HS-5 (cell line): Measurements from ENCODE around the gene RRN3.
"Not testable (repeated sequence)": the region's sequence is repeated elsewhere in the genome, so short reads cannot be mapped to it uniquely, and the experiment has no call there.

Experiments
- DNase-seq: peaks from one replicate; pipeline ENCODE4 v3.0.0-alpha.2; 2012; ENCODE audit warnings: low read depth

RRN3 gene

DNA sequence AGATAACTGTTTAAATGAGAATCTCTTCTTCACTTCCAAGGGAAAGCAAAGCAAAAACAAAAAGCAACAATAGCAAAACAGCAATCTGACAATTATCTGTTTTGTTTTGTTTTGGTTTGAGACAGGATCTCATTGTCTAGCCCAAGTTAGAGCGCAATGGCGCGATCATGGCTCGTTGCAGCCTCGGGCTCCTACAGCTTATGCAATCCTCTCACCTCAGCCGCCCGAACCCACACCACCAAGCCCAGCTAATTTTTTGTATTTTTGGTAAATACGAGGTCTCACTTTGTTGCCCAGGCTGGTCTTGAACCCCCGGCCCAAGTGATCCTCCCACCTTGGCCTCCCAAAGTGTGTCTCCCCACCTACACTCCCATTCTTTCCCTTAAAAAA, 2.5 kb upstream of the RRN3 start:
- DNase-seq = not testable (repeated sequence)

DNA sequence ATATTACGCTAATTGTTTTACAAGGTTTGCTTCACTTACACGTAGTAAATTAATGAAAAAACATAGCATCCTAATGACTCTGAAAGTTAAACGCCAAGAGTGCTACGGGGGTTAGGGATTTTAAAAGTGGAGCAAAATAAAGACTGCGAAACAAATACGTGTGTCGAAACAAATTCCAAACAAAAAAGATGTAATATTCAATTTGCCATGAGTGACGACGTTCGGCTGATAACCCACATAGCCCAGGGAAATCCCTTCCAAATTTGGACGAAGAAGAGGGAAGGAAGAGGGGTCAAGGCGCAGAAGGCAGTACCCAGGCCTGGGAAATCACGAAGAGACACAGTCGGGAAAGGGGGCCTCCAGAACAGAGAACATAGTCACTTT, 509 bp downstream of the RRN3 start:
- DNase-seq = not testable (repeated sequence)

DNA sequence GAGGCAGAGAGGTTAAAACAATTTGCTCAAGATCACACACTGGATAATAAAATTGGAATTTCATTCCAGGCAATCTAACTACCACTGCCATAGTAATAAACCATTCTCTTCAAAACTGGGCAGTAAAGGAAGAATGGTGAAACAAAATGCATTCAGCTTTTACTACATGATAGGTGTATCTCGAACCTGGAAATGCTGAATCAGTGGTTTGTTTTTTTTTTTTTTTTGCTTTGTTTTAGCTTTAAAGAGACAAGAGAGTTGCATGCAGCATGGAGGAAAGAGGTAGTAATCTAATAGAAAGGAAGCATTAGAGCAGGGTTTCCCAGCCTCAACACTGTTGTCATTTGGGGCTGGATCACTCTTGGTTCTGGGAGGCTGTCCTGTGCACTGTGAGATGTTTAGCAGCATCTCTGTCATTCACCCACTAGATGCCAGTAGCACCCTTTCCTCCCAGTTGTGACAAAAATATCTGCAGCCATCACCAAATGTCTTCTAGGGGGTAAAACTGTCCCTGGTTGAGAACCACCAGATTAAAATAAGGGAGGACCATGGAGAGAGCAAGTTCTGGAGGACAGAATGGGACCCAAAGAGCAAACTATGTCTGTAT, 3.3 kb downstream of the RRN3 start:
- DNase-seq = not testable (repeated sequence)

DNA sequence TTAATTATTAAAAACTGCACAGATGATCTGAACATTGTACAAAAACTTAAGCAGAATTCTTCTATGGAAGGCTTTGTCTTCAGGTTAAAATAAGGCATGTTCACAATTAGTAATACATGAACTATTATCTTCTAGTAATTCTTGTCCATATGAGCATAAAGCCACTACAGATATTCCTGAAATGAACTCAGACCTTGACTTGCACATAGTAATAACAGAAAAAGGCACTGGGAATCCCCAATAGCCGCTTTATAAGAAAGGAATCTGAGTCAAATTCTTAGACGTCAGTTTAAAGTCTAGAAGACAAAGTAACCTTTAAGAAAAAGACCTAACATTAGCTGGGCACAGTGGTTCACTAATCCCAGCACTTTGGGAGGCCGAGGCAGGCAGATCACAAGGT, 11.3 kb downstream of the RRN3 start:
- not testable (repeated sequence) for DNase-seq

DNA sequence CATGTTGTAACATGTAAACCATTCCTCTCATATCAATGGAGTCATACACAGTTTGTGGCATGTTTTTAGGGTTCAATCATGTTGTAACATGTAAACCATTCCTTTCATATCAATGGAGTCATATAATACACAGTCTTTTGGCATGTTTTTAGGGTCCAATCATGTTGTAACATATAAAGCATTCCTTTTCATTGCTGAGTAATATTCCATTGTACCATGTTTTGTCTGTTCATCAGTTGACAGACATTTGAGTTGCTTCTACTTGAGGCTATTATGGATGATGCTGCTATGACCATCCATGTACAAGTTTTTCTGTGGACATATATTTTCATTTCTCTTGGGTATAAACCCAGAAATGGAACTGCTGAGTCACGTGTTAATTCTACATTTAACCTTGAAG, 13.2 kb downstream of the RRN3 start:
- DNase-seq = not testable (repeated sequence)

DNA sequence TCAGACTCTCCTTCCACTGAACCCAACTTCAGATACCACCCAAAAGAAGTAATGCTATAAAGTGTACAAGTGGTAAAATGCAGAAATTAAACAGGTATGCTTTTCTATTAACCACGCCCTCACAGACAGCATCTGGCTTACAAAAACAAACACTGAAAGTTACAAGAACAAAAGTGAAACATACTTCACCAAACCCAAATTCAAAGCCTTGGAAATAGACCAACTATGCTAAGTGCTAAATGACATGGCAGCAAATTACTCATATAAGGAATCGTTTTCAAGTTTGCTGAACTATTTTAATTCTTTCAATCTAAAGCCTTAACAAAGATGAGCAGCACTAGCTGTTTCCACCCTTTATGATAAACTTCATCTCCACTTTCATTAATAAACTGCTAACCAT, 17.9 kb downstream of the RRN3 start:
- not testable (repeated sequence) for DNase-seq

DNA sequence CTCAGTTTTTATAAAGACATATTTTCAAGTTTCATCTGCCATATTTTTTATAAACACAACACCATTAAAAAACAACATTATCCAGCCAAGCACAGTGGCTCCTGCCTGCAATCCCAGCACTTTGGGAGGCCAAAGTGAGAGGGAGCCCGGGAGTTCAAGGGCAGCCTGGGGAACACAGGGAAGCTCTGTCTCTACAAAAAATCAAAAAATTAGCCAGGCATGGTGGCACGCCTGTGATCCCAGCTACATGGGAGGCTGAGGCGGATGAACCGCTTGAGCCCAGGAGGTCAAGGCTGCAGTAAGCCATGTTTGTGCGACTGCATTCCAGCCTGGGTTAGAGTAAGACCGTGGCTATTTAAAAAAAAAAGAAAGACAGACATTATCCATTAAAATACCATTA, 21.0 kb downstream of the RRN3 start:
- no peak for DNase-seq

DNA sequence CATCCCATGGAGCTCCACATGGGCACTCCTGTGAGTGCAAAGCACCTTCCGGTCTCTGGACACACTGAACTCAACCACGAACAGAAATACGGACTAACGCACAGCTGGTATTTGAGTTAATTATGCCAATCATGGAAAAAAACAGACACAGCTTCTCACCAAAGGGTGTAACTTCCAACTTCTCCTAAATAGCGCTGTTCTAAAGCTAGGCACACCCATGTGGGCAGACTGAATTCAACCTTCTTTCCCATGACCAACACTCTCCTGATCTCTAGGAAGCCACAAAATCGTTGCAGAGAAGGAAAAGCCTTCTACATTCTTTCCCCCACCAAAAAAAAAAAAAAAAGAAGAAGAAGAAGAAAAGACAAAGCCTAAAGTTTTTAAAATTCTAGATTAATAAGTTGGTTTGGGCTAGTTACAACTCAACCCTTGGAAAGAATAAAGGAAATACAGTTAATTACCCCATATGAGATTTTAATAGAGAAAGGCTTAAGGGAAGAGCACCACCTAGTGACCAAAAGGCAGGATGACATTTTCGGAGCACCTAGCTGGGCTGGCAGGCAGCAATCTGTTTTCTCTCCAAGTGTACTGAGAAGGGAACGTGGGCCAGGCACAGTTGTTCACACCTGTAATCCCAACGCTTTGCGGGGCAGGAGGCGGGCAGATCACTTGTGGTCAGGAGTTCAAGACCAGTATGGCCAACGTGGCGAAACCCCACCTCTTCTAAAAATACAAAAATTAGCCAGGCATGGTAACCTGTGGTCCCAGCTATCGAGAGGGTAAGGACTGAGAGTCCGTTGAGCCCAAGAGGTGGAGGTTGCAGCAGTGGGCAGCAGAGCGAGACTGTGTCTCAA, 21.9 kb downstream of the RRN3 start:
- not testable (repeated sequence) for DNase-seq

DNA sequence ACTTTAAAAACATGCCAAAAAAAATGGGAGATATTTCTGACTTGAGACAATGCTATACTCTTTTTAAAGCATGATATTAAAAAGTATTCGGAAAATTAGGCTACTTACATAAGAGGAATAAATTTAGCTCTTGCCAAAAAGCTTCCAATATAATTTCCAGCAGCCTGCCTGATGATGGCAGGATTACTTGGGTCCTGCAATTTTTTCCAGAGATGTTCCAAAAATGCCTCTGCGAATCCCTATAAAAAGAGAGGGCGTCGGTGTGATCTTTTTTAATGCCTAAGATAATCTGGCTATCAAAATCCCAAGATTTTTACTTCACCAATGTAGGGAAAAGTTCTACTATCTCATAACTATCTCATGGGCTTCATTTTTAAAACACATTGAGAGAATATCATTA, 23.1 kb downstream of the RRN3 start:
- DNase-seq = not testable (repeated sequence)

DNA sequence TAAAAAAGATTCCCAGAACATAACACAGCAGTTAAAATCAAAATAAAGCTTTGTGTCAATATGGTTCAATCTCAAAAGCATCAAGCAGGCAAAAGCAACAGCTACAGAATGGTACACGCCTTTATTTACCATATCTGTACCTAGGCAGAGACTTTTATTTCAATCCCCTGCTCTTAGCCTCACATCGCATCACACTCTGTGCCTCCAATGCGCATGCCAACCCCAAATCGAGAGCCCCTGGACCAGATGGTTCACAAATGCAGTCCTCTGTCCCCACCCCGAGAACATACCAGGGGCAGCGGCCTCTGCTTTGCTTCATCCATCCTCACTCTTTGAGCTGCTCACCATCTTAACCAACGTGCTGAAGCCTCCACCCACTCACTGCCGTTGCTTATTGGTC, 27.4 kb downstream of the RRN3 start:
- DNase-seq = not testable (repeated sequence)

DNA sequence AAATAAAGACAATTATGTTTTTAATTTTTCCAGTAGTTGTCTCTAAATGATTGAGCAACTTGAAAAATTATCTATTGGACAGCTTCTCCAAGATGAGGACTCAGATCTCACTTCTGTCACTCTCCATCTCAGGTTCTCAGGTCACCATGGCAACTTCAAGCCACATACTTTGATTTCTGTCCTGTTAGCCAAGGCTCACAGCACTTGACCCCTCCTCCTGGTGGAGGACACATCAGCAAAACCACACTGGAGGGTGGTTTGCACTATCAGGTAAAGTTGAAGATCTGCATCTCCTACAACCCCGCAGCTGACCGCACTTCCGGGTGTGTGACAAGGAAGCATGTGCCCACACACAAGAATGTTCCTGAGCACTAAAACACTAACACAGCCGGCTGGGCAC, 28.1 kb downstream of the RRN3 start:
- DNase-seq = not testable (repeated sequence)

DNA sequence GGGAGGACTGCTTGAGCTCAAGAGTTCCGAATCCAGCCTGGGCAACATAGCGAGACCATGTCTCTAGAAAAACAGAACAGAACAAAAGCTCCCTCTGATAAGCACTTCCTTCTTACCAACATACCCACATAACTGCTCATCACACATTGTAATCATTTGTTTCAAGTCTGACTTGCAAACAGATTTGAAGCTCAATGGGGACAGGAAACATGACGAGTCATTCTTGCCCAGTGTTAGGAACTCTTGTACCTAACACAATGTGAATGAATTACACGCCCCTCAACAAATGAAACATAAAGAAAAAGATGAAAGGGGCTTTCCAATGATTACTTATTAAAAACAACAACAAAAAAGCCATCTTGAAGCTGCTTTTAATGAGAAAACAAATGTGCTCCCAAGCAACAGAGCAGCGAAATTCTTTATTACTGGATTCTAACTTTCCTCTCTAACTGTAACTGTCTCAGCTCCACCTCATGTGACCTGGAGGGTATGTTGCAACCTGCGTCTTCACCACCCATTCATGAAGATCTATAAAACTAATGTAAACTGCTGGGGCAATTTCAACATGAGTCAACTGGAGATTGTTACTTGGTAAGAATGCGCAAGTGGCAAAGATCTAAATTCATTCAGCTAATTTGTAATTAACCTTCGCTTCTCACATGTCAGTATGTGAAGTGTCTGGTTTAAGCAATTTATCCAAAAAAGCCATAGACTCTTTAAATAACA, 31.8 kb downstream of the RRN3 start:
- not testable (repeated sequence) for DNase-seq

DNA sequence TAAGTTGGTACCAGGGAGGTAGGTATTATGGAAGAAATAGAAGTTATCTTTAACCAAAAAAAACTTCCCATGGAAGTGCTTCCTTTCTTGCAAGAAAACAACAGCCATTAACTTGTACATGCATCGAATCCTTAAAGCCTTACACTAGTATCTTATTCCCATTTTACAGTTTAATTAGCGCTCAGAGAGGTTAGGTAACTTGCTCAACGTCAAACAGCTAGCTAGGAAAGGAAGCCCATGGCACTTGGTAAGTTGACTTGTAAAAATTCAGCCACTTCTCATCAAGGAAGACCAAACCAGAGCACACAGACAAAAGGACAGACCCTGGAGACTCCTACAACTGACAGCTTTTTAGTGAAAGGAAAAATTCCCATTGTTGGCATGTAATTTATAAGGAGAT, 34.7 kb downstream of the RRN3 start:
- DNase-seq = no peak

DNA sequence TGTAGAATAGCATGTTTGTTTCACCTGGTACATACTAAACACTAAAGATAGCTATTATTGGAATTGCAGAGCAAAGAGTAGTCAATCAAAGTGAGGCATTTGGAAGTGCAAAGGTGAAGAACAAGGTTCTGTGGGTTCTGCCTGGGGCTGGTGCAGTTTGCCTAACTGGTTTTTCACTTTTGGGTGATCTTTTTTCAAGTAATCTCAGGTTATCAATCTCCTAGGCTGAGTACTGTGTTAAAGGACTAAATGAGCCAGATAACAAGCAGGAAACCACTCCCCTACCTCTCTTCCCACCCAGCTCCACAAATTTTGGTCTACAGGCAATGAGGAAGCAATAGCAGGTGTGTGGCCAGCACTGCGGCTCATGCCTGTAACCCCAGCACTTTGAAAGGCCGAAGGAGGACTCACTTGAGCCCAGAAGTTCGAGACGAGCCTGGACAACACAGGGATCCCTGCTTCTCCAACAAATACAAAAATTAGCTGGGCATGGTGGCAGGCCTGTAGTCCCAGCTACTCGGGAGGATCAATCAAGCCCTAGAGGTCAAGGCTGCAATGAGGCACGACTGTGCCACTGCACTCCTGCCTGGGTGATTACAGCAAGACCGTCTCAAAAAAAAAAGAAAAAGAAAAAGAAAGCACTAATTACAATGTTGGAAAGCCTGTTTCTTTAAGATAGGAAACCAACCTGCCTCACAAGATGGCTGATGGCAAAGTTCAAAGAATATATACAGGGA, 36.2 kb downstream of the RRN3 start:
- no peak for DNase-seq

DNA sequence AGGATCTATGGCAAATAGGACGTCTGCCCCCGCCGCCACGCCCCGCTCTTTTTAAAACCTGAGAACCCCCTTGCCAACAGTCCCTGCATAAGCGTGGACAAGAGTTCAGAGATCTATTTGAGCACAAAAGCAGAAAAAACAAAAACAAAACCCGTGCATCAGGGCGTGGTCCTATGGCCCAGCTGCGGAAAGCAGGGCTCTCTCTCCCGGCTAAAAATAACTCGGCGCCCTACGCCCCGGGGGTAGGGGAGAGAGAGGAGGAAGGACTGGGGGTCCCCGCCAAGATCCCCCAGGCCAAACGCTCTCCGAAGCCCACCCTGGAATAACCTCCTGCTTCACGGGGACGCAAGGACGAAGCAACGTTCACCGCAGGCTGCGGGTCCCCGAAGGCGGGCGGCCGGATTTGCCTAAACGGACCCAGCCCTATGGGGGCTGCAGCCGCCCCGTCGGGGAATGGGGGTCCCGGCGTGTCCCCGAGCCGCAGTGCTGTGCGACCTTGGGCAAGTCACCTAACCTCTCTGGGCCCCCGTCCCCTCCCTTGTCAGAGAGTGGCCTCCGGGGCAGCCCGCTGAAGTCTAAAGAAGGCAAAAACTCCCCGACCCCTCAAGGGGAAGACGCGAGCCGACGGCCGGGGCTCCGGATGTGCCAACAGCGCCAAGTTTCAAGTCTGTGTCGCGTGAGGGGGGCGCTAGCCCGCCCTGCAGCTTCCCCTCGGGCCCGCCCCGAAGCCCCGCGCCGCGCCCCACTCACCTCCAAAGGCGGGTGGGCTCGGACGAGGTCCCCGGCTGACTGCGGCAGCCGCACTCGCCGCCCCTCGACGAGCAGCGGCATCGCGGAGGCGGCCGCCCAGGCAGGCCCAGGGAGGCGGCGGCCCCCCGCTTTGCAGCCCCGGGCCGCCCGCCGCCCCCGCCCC, 38.7 kb downstream of the RRN3 start:
- DNase-seq = no peak

DNA sequence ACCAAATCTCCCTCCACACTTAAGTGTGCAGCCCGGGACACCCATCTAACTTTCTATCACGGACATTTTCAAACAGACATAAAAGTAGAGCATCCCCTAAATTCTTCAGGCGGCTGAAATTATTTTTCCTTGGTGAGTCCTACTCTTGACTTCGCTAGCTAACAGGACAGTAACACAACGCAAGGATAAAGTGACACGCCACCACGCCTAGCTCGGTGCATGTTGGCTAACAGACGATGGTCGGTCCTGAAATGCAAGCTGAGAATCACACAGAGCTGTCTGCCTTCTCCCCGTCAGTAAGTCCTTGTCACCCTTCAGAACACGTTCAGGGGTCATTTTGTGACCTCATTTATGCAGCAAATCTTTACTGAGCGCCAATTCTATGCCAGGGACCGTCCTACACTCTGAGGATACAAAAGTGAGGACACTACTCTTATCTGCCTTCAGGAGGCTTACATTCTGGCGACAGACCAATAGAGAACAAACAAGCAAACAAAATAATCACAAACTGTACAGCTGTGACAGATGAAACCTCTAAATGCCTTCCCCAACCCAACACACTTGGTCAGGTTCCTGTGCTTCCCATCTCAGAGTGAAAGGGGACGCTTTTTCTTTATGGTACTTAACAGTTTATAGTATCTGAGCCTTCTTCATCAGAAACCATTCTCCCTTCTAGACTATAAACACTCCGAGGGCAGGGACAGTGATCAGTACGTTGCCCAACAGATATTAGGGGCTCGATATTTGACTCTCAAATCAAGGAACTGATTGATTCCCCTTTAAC, 39.5 kb downstream of the RRN3 start:
- DNase-seq = no peak

DNA sequence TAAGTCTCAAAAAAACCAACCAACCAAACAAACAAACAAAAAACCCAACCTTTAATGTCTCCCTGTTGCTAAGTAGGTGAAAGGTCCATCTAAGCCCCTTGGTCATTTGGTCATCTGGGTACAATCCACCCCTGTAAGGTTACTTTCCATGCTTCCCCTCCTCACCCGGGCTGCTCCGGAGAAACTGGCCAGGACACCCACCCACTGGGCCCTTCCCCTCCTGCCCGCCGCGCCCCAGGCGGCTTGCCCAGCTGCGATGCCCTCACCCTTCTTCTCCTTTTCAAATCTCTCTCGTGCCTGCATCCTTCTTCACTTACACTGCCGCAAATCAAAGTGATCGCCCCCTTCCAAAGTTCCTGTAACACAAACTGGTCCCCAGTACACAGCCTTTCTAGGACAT, 40.2 kb downstream of the RRN3 start:
- DNase-seq = no peak

DNA sequence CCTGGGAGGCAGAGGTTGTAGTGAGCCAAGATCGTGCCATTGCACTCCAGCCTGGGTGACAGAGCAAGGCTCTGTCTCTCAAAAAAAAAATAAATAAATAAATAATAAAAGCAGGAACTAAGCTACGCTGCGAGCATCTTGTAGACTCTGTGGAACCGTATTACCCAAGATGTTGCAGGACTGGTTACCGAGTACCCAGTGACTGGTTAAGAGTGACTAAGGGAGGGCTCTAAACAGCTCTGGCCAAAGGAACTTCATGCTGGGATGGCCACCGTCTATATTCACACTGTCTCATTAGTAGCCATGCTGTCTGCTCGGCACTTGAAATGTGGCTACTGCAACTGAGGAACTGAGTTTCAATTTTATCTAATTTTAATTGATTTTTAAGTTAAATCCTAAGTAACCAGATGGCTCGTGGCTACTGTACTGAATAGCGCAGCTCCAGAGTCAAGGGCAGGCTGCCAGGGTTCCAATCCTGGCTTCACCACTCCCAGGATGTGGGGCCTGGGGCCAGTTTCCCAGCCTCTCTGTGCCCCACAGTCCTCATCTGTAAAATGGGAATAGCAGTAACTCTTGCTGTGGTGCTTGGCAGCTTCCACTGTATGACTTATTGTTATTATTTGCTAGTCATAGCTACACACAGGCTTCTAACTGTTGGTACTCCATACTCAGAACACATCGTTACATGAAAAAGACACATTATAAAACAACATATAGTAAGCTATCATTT, 41.2 kb downstream of the RRN3 start:
- no peak for DNase-seq

DNA sequence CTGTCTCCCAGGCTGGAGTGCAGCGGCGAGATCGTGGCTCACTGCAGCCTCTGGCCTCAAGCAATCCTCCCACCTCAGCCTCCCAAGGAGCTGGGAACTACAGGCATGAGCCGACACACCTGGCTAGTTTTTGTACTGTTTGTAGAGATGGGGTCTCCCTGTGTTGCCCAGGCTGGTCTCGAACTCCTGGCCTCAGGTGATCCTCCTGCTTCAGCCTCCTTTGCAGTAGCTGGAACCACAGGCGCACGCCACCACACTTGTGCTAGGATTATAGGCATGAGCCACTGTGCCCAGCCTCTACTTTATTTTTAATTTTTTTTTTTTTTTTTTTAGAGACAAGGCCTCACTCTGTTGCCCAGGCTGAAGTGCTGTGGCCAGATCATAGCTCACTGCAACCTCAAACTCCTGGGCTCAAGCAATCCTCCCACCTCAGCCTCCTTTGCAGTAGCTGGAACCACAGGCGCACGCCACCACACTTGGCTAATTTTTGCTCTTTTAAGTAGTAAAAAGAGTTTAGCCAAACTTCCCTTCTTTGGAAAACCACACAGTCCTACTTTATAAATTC, 42.6 kb downstream of the RRN3 start:
- no peak for DNase-seq
